HepG2 (cell line): ENCODE measurements around the gene CNNM4. TPM values are rescaled to one million over a fixed set of nuclear protein-coding genes. Genes with fewer than 3 reads are reported as not detected.
A peak's percentile ranks its signal among the peaks of the same experiment; 100 is the strongest.

Experiments used
- ATF4 ChIP-seq, 2 experiments: fragments of 450-650 bp in 1 of 2; sonication (generic) in 1 of 2; formaldehyde crosslinking; IDR thresholded peaks; 2 replicates each; pipeline versions ENCODE4 v1.5.0 to v1.8.0; 2020 to 2022; ENCODE audit warnings: mild to moderate bottlenecking in 1 of 2, missing genetic modification reagents in 1 of 2
- FOXA3 ChIP-seq: IDR thresholded peaks from 2 replicates; pipeline ENCODE4 v1.6.1; 2016; ENCODE audit warnings: missing genetic modification reagents, missing compliant biosample characterization
- GABPA ChIP-seq, 2 experiments: IDR thresholded peaks; 2 replicates each; pipeline ENCODE4 v1.6.1; 2011 to 2016; ENCODE audit warnings: low read depth in 2 of 2, low read length in 1 of 2, missing biosample characterization in 1 of 2, missing genetic modification characterization in 1 of 2
- MNT ChIP-seq: fragments of 450-650 bp; IDR thresholded peaks from 2 replicates; pipeline ENCODE4 v1.6.1; 2016
- PAXIP1 ChIP-seq: sonication (generic); formaldehyde crosslinking; conservative IDR thresholded peaks from 2 replicates; pipeline ENCODE4 v1.4.0; 2020; ENCODE audit warnings: mild to moderate bottlenecking, missing genetic modification reagents, moderate library complexity
- PPARG ChIP-seq: conservative IDR thresholded peaks from 2 replicates; pipeline ENCODE4 v1.6.1; 2016; ENCODE audit warnings: missing biosample characterization, missing genetic modification reagents
- RBM39 ChIP-seq: fragments of 200-400 bp; formaldehyde crosslinking; IDR thresholded peaks from one replicate; pipeline ENCODE4 v1.6.1; 2018; ENCODE audit warnings: antibody characterized with exemption, mild to moderate bottlenecking, low read depth, low read length; ENCODE audit not compliant: poor library complexity, severe bottlenecking
- RORA ChIP-seq: sonication (generic); formaldehyde crosslinking; IDR thresholded peaks from 2 replicates; pipeline ENCODE4 v1.5.0; 2020; ENCODE audit warnings: mild to moderate bottlenecking, missing genetic modification reagents, moderate library complexity
- TAF15 ChIP-seq: fragments of 200-400 bp; formaldehyde crosslinking; IDR thresholded peaks from one replicate; pipeline ENCODE4 v1.6.1; 2018; ENCODE audit warnings: mild to moderate bottlenecking, low read depth, low read length; ENCODE audit not compliant: poor library complexity, severe bottlenecking
- ZNF280D ChIP-seq: sonication (generic); formaldehyde crosslinking; IDR thresholded peaks from 2 replicates; pipeline ENCODE4 v1.5.1; 2020; ENCODE audit warnings: mild to moderate bottlenecking, missing genetic modification reagents
- ZNF484 ChIP-seq: sonication (generic); formaldehyde crosslinking; IDR thresholded peaks from 2 replicates; pipeline ENCODE4 v1.5.1; 2020; ENCODE audit warnings: mild to moderate bottlenecking, low read depth, missing genetic modification reagents, borderline replicate concordance
- ZNF558 ChIP-seq: sonication (generic); formaldehyde crosslinking; IDR thresholded peaks from 2 replicates; pipeline ENCODE4 v1.9.0; 2022; ENCODE audit warnings: mild to moderate bottlenecking, missing genetic modification reagents, borderline replicate concordance
- ZNF687 ChIP-seq: sonication (generic); formaldehyde crosslinking; IDR thresholded peaks from 2 replicates; pipeline ENCODE4 v1.5.1; 2020; ENCODE audit warnings: mild to moderate bottlenecking, missing genetic modification reagents, moderate library complexity
- polyA plus RNA-seq, 8 experiments: library from polyadenylated mRNA; depleted of rRNA in 3 of 8; stranded (reverse) in 7 of 8; unstranded in 1 of 8; fragments of >200 nt; fragmentation: Illumina TruSeq in 4 of 8; extraction: Trizol in 4 of 8; gene quantifications; 2 replicates each; pipeline versions ENCODE4 v1.2.1 to v1.2.3, GENCODE V29; 2011 to 2016; ENCODE audit warnings: low read depth in 4 of 8, missing spikeins in 1 of 8, mixed read lengths in 1 of 8; ENCODE audit not compliant: insufficient read depth in 1 of 8
- total RNA-seq, 5 experiments: library from RNA; depleted of rRNA; stranded (reverse); fragments of >200 nt; fragmentation: Illumina TruSeq; extraction: Trizol; gene quantifications; 2 replicates each; pipeline ENCODE4 v1.2.3, GENCODE V29; 2016; ENCODE audit warnings: low read depth in 1 of 5

The CNNM4 gene
- total and polyA plus RNA-seq, 2 of the 13 experiments (the other 11 are each of a cell fraction or from before 2014, with no cell fraction given): 5.9 to 8.4 TPM

- TF ChIP-seq ZNF280D (CRISPR knock-in tag) (0 out of 2 replicates have a peak, but pooled peaks have one; percentile 74), ZNF687 (CRISPR knock-in tag) (peak; percentile 96), TAF15 (no peak), GABPA (IDR thresholded peaks at IDR 0.05; ENCODE audit: low read depth, low read length) (no peak), GABPA (CRISPR knock-in tag; IDR thresholded peaks at IDR 0.05; ENCODE audit: low read depth) (no peak), MNT (0 out of 2 replicates have a peak, but pooled peaks have one; percentile 29), ZNF484 (CRISPR knock-in tag) (peak; percentile 74; the same call in 1 of the 2 replicates), PAXIP1 (CRISPR knock-in tag) (peak; percentile 76), FOXA3 (peak; percentile 43; the same call in 1 of the 2 replicates), RORA (CRISPR knock-in tag) (no peak), ATF4 (CRISPR knock-in tag; IDR thresholded peaks at IDR 0.05) (peak in 1 of 2 experiments; percentile 21; a peak in 1 of 4 replicates), ZNF558 (CRISPR knock-in tag) (peak; percentile 75; the same call in 1 of the 2 replicates), RBM39 (peak; percentile 94), PPARG (CRISPR knock-in tag) (no peak; the same call in 1 of the 2 replicates)
Observed at GRCh38 chr2:96857667-96858372, 97.1 kb downstream of the CNNM4 start, which contains the start of gene ANKRD39 (continued).
